Colon (tissue), 2 donors: ENCODE measurements around the gene G0S2.

Source experiments
- FAIRE-seq: peaks from 2 replicates; lab custom pipeline; 2012; peaks lifted over from hg19 to GRCh38; lab: Jason Lieb, UNC
- donor health status: control.
- donor health status: control.

Gene G0S2

GRCh38 chr1:209648931-209649776 lies 26.1 kb upstream of the G0S2 start:
- FAIRE-seq = no peak

- no peak for FAIRE-seq
Measured at GRCh38 chr1:209650454-209650853, 24.8 kb upstream of the G0S2 start.

- no peak for FAIRE-seq
Measured at GRCh38 chr1:209651138-209651587, 24.0 kb upstream of the G0S2 start.

GRCh38 chr1:209652121-209652735 lies 23.0 kb upstream of the G0S2 start, which contains the start of gene LAMB3:
LAMB3 (minus strand) TSS chr1:209652425; CDS start chr1:209650944, 1,481 bp downstream.
- no peak for FAIRE-seq

GRCh38 chr1:209652873-209653401 lies 22.3 kb upstream of the G0S2 start:
- no peak for FAIRE-seq

GRCh38 chr1:209653915-209654351 lies 21.3 kb upstream of the G0S2 start:
- FAIRE-seq = no peak

GRCh38 chr1:209655411-209656231 lies 19.6 kb upstream of the G0S2 start:
- no peak for FAIRE-seq

GRCh38 chr1:209657140-209657879 lies 17.9 kb upstream of the G0S2 start:
- no peak for FAIRE-seq

- FAIRE-seq = no peak
Measured at GRCh38 chr1:209657918-209658317, 17.3 kb upstream of the G0S2 start.

GRCh38 chr1:209659909-209660308 lies 15.3 kb upstream of the G0S2 start:
- no peak for FAIRE-seq

- FAIRE-seq = no peak
Measured at GRCh38 chr1:209661071-209661470, 14.1 kb upstream of the G0S2 start.

- no peak for FAIRE-seq
Measured at GRCh38 chr1:209662879-209663327, 12.3 kb upstream of the G0S2 start.

GRCh38 chr1:209667103-209667502 lies 8.1 kb upstream of the G0S2 start:
- FAIRE-seq = no peak

GRCh38 chr1:209667708-209668107 lies 7.5 kb upstream of the G0S2 start:
- FAIRE-seq = no peak

GRCh38 chr1:209670441-209671082 lies 4.7 kb upstream of the G0S2 start:
- FAIRE-seq = no peak

- no peak for FAIRE-seq
Measured at GRCh38 chr1:209672705-209673630, 2.2 kb upstream of the G0S2 start.

GRCh38 chr1:209673631-209674417 lies 1.4 kb upstream of the G0S2 start:
- FAIRE-seq = no peak

- FAIRE-seq = no peak
Measured at GRCh38 chr1:209675565-209676154, 448 bp downstream of the G0S2 start.
